ENCODE data around the gene MAP7. TPM values are rescaled to one million over a fixed set of nuclear protein-coding genes. Genes with fewer than 3 reads are reported as not detected.

MAP7 gene
- total and polyA plus RNA-seq, 9 of the 15 experiments (the other 6 are each of a cell fraction or from before 2014, with no cell fraction given), result 0.76 to 7.7 (median 3.9) TPM

- peak in 2 of 3 experiments; percentile 26 to 38; a peak in 2 of 6 replicates for TF ChIP-seq CTCF (IDR thresholded peaks at IDR 0.05 in 2 of 3, conservative IDR thresholded peaks at IDR 0.05 in 1 of 3; ENCODE audit: insufficient read depth in 2 of 3, low read depth in 1 of 3, low read length in 3 of 3)
- no peak for TF ChIP-seq TBL1XR1 (IDR thresholded peaks at IDR 0.05; ENCODE audit: low read length in 2 of 2)
- no peak for TF ChIP-seq RNF219 (CRISPR knock-in tag; IDR thresholded peaks at IDR 0.05)
- TF ChIP-seq RAD21 (CRISPR knock-in tag; conservative IDR thresholded peaks at IDR 0.05 in 1 of 2, IDR thresholded peaks at IDR 0.05 in 1 of 2), result peak in 1 of 2 experiments; percentile 48; a peak in 2 of 4 replicates
- 0 out of 2 replicates have a peak, but pooled peaks have one; percentile 21 for TF ChIP-seq ZBTB9 (CRISPR knock-in tag; IDR thresholded peaks at IDR 0.05)
- TF ChIP-seq NFXL1 (CRISPR knock-in tag; IDR thresholded peaks at IDR 0.05), result no peak
- no peak for TF ChIP-seq MCM2 (IDR thresholded peaks at IDR 0.05; ENCODE audit: low read depth)
- TF ChIP-seq ZC3H8 (IDR thresholded peaks at IDR 0.05), result no peak
- no peak for TF ChIP-seq TFAP4 (CRISPR knock-in tag; IDR thresholded peaks at IDR 0.05; ENCODE audit: borderline replicate concordance)
- no peak for TF ChIP-seq SAFB2 (IDR thresholded peaks at IDR 0.05; ENCODE audit: borderline replicate concordance, low read depth, low read length, severe bottlenecking)
- TF ChIP-seq PCBP1 (IDR thresholded peaks at IDR 0.05; ENCODE audit: low read depth, low read length, poor library complexity, severe bottlenecking), result no peak
- no peak for TF ChIP-seq TEAD4 (IDR thresholded peaks at IDR 0.05; ENCODE audit: low read length)
- no peak for TF ChIP-seq TEAD4 (CRISPR knock-in tag; IDR thresholded peaks at IDR 0.05; ENCODE audit: borderline replicate concordance)
These were observed 24.5 kb downstream of the MAP7 start (continued) for GRCh38 chr6:136525586-136526195.
